ENCODE data around the gene UGT1A4.
"Not testable (repeated sequence)": the region's sequence is repeated elsewhere in the genome, so short reads cannot be mapped to it uniquely, and the experiment has no call there.

UGT1A4 gene

GRCh38 chr2:233745073-233745755 lies 26.7 kb downstream of the UGT1A4 start:
- DNase-seq (ENCODE audit: extremely low spot score, insufficient read length, low read depth): no peak
- no peak for FAIRE-seq

GRCh38 chr2:233745838-233746237 lies 27.3 kb downstream of the UGT1A4 start:
- not testable (repeated sequence) for DNase-seq (ENCODE audit: extremely low spot score, insufficient read length, low read depth); FAIRE-seq

- no peak for DNase-seq (ENCODE audit: extremely low spot score, insufficient read length, low read depth)
- FAIRE-seq: no peak
Observed at GRCh38 chr2:233746475-233747282, 28.1 kb downstream of the UGT1A4 start.

GRCh38 chr2:233747283-233747544 lies 28.7 kb downstream of the UGT1A4 start:
- DNase-seq (ENCODE audit: extremely low spot score, insufficient read length, low read depth) (no peak), FAIRE-seq (no peak)

GRCh38 chr2:233750689-233751088 lies 32.2 kb downstream of the UGT1A4 start:
- not testable (repeated sequence) for FAIRE-seq; DNase-seq (ENCODE audit: extremely low spot score, insufficient read length, low read depth)

GRCh38 chr2:233751212-233752009 lies 32.9 kb downstream of the UGT1A4 start:
- not testable (repeated sequence) for DNase-seq (ENCODE audit: extremely low spot score, insufficient read length, low read depth); FAIRE-seq

- FAIRE-seq (no peak), DNase-seq (ENCODE audit: extremely low spot score, insufficient read length, low read depth) (no peak)
Observed at GRCh38 chr2:233754872-233755611, 36.5 kb downstream of the UGT1A4 start.

GRCh38 chr2:233756429-233757081 lies 38.0 kb downstream of the UGT1A4 start:
- FAIRE-seq (no peak), DNase-seq (ENCODE audit: extremely low spot score, insufficient read length, low read depth) (no peak)

GRCh38 chr2:233758141-233758540 lies 39.6 kb downstream of the UGT1A4 start:
- FAIRE-seq (no peak), DNase-seq (ENCODE audit: extremely low spot score, insufficient read length, low read depth) (no peak)

GRCh38 chr2:233758849-233759248 lies 40.3 kb downstream of the UGT1A4 start:
- DNase-seq (ENCODE audit: extremely low spot score, insufficient read length, low read depth): no peak
- no peak for FAIRE-seq

GRCh38 chr2:233760043-233760442 lies 41.5 kb downstream of the UGT1A4 start, which contains the start of gene UGT1A1:
UGT1A1 (plus strand) TSS chr2:233760270; CDS start chr2:233760288, 18 bp downstream.
- FAIRE-seq (no peak), DNase-seq (ENCODE audit: extremely low spot score, insufficient read length, low read depth) (no peak)

GRCh38 chr2:233761040-233761769 lies 42.7 kb downstream of the UGT1A4 start:
- FAIRE-seq: no peak

GRCh38 chr2:233764264-233764663 lies 45.7 kb downstream of the UGT1A4 start:
- FAIRE-seq (no peak), DNase-seq (ENCODE audit: extremely low spot score, insufficient read length, low read depth) (no peak)

More at GRCh38 chr2:233761040-233761769, 42.7 kb downstream of the UGT1A4 start:
- DNase-seq (ENCODE audit: extremely low spot score, insufficient read length, low read depth): no peak

GRCh38 chr2:233764761-233765160 lies 46.2 kb downstream of the UGT1A4 start:
- FAIRE-seq (no peak), DNase-seq (ENCODE audit: extremely low spot score, insufficient read length, low read depth) (no peak)

GRCh38 chr2:233766416-233766815 lies 47.9 kb downstream of the UGT1A4 start:
- no peak for DNase-seq (ENCODE audit: extremely low spot score, insufficient read length, low read depth)
- no peak for FAIRE-seq

- DNase-seq (ENCODE audit: extremely low spot score, insufficient read length, low read depth) (no peak), FAIRE-seq (no peak)
Observed at GRCh38 chr2:233768076-233768475, 49.5 kb downstream of the UGT1A4 start.

- DNase-seq (ENCODE audit: extremely low spot score, insufficient read length, low read depth) (no peak), FAIRE-seq (no peak)
Observed at GRCh38 chr2:233769260-233769659, 50.7 kb downstream of the UGT1A4 start.

- no peak for FAIRE-seq
- DNase-seq (ENCODE audit: extremely low spot score, insufficient read length, low read depth): no peak
Observed at GRCh38 chr2:233772153-233772552, 53.6 kb downstream of the UGT1A4 start.

- DNase-seq (ENCODE audit: extremely low spot score, insufficient read length, low read depth) (no peak), FAIRE-seq (no peak)
Observed at GRCh38 chr2:233772583-233772982, 54.0 kb downstream of the UGT1A4 start.

Measured in GM18507 (cell line).